ENCODE data around the gene PRM2. TPM values are rescaled to one million over a fixed set of nuclear protein-coding genes. Genes with fewer than 3 reads are reported as not detected.
A peak's percentile ranks its signal among the peaks of the same experiment; 100 is the strongest.

PRM2 gene
- total and polyA plus RNA-seq, 7 experiments from 2014 or later = not detected

- ChIA-PET POLR2A (interaction anchor here (0.7 to 3.4 kb wide), 3 partner anchors 9 to 70 kb away, joined by 3 to 22 read pairs (median 6); partner anchors contain the start of gene SOCS1), CTCF (interaction anchor here (0.6 to 1.2 kb wide), 6 partner anchors 7 to 954 kb away, joined by 3 to 5 read pairs (median 4); no protein-coding TSS in a partner anchor)
- Histone ChIP-seq H3K36me3 (ENCODE audit: control insufficient read depth in 2 of 3, insufficient read depth in 3 of 3, low read length in 3 of 3) (no peaks in the 10 kb centered on the region), H3K9me3 (ENCODE audit: control insufficient read depth in 2 of 3, low read length in 3 of 3) (no peaks in the 10 kb centered on the region), H3K4me3 (ENCODE audit: low read length) (no peak overlapping the region), H3K27me3 (ENCODE audit: control insufficient read depth in 2 of 2, insufficient read depth in 2 of 2, low read length in 2 of 2) (no peaks in the 10 kb centered on the region), H3K4me1 (ENCODE audit: control insufficient read depth in 2 of 2, insufficient read depth in 2 of 2, low read length in 2 of 2) (peaks cover 14 to 25% of the 10 kb centered on the region in 2 donors), H3K27ac (ENCODE audit: low read depth, low read length) (peak overlapping the region; percentile 33)
- peaks cover 18 to 42% (median 33%) of the 10 kb centered on the region in 7 donors for H3K4me1 Mint-ChIP-seq
- DNase-seq (no peak), ATAC-seq (no peak)
- intact Hi-C loops (cut with micrococcal nuclease) = no loop called here
- peaks cover 0 to 4% (median 0%) of the 10 kb centered on the region in 11 donors for H3K9me3 Mint-ChIP-seq
- H3K27me3 Mint-ChIP-seq = peaks cover 0 to 14% (median 0%) of the 10 kb centered on the region in 5 donors
- peak overlapping the region; percentile 34 to 79 (median 65) for H3K4me3 Mint-ChIP-seq
- H3K27ac Mint-ChIP-seq = peak overlapping the region; percentile 78 to 95 (median 90)
- peaks cover 0 to 5% (median 0%) of the 10 kb centered on the region in 5 donors for H3K36me3 Mint-ChIP-seq
Measured at GRCh38 chr16:11264155-11264832, 12.0 kb downstream of the PRM2 start.

- H3K27ac ChIP-seq (ENCODE audit: low read depth, low read length) = peak overlapping the region; percentile 33
Measured at GRCh38 chr16:11263737-11264136, 12.5 kb downstream of the PRM2 start.

GRCh38 chr16:11262915-11263314 is 13.4 kb downstream of the PRM2 start:
- Mint-ChIP-seq H3K4me3 (peak overlapping the region in 5 of 10 donors; percentile 8 to 75 (median 61)), H3K9me3 (no peaks in the 10 kb centered on the region), H3K36me3 (peaks cover 0 to 1% (median 0%) of the 10 kb centered on the region in 5 donors), H3K4me1 (peaks cover 21 to 55% (median 45%) of the 10 kb centered on the region in 7 donors), H3K27ac (peak overlapping the region; percentile 2 to 95 (median 83)), H3K27me3 (peaks cover 0 to 4% (median 0%) of the 10 kb centered on the region in 5 donors)
- intact Hi-C loops (cut with micrococcal nuclease) = no loop called here
- no peak for ATAC-seq
- DNase-seq = peak in 1 of 9 donors; percentile 18
- Histone ChIP-seq H3K9me3 (ENCODE audit: control insufficient read depth in 2 of 3, low read length in 3 of 3) (no peaks in the 10 kb centered on the region), H3K27me3 (ENCODE audit: control insufficient read depth in 2 of 2, insufficient read depth in 2 of 2, low read length in 2 of 2) (no peaks in the 10 kb centered on the region), H3K4me3 (ENCODE audit: low read length) (no peak overlapping the region), H3K36me3 (ENCODE audit: control insufficient read depth in 2 of 3, insufficient read depth in 3 of 3, low read length in 3 of 3) (no peaks in the 10 kb centered on the region), H3K27ac (ENCODE audit: low read depth, low read length) (no peak overlapping the region), H3K4me1 (ENCODE audit: control insufficient read depth in 2 of 2, insufficient read depth in 2 of 2, low read length in 2 of 2) (peaks cover 21 to 36% of the 10 kb centered on the region in 2 donors)
- ChIA-PET CTCF (interaction anchor here (0.9 to 1.2 kb wide), 2 partner anchors 9 to 35 kb away, joined by 3 to 5 read pairs; no protein-coding TSS in a partner anchor), POLR2A (interaction anchor here (1.2 to 3.4 kb wide), 3 partner anchors 8 to 35 kb away, joined by 3 to 22 read pairs (median 6); partner anchors contain the start of gene SOCS1)

More at GRCh38 chr16:11263737-11264136, 12.5 kb downstream of the PRM2 start:
- DNase-seq (peak in 8 of 9 donors; percentile 35 to 71 (median 59)), ATAC-seq (peak; percentile 83)
- ChIA-PET POLR2A (interaction anchor here (2.0 to 3.4 kb wide), 2 partner anchors 8 to 34 kb away, joined by 6 to 22 read pairs; partner anchors contain the start of gene SOCS1), CTCF (interaction anchor here (0.6 to 1.2 kb wide), 6 partner anchors 8 to 954 kb away, joined by 3 to 5 read pairs (median 4); no protein-coding TSS in a partner anchor)
- Histone ChIP-seq H3K4me1 (ENCODE audit: control insufficient read depth in 2 of 2, insufficient read depth in 2 of 2, low read length in 2 of 2) (peaks cover 14 to 28% of the 10 kb centered on the region in 2 donors), H3K9me3 (ENCODE audit: control insufficient read depth in 2 of 3, low read length in 3 of 3) (no peaks in the 10 kb centered on the region), H3K36me3 (ENCODE audit: control insufficient read depth in 2 of 3, insufficient read depth in 3 of 3, low read length in 3 of 3) (no peaks in the 10 kb centered on the region), H3K4me3 (ENCODE audit: low read length) (no peak overlapping the region), H3K27me3 (ENCODE audit: control insufficient read depth in 2 of 2, insufficient read depth in 2 of 2, low read length in 2 of 2) (no peaks in the 10 kb centered on the region)
- Mint-ChIP-seq H3K9me3 (peaks cover 0 to 4% (median 0%) of the 10 kb centered on the region in 11 donors), H3K27ac (peak overlapping the region; percentile 78 to 95 (median 90)), H3K4me3 (peak overlapping the region; percentile 34 to 79 (median 65)), H3K36me3 (peaks cover 0 to 5% (median 0%) of the 10 kb centered on the region in 5 donors), H3K27me3 (peaks cover 0 to 12% (median 0%) of the 10 kb centered on the region in 5 donors), H3K4me1 (peaks cover 21 to 47% (median 37%) of the 10 kb centered on the region in 7 donors)
- intact Hi-C loops (cut with micrococcal nuclease) = no loop called here

- no peak for DNase-seq
- H3K9me3 ChIP-seq (ENCODE audit: control insufficient read depth in 2 of 3, low read length in 3 of 3) = no peaks in the 10 kb centered on the region
- H3K27me3 ChIP-seq (ENCODE audit: control insufficient read depth in 2 of 2, insufficient read depth in 2 of 2, low read length in 2 of 2) = no peaks in the 10 kb centered on the region
- intact Hi-C loops (cut with micrococcal nuclease) = no loop called here
- H3K36me3 ChIP-seq (ENCODE audit: control insufficient read depth in 2 of 3, insufficient read depth in 3 of 3, low read length in 3 of 3) = peaks cover 0 to 6% (median 0%) of the 10 kb centered on the region in 3 experiments
- no peak overlapping the region for H3K27ac ChIP-seq (ENCODE audit: low read depth, low read length)
- ATAC-seq = no peak
- no peak overlapping the region for H3K4me3 Mint-ChIP-seq
- H3K4me1 ChIP-seq (ENCODE audit: control insufficient read depth in 2 of 2, insufficient read depth in 2 of 2, low read length in 2 of 2) = peaks cover 33 to 47% of the 10 kb centered on the region in 2 donors
- peaks cover 21 to 69% (median 56%) of the 10 kb centered on the region in 7 donors for H3K4me1 Mint-ChIP-seq
- peaks cover 0 to 2% (median 0%) of the 10 kb centered on the region in 11 donors for H3K9me3 Mint-ChIP-seq
- H3K27me3 Mint-ChIP-seq = peaks cover 0 to 4% (median 0%) of the 10 kb centered on the region in 5 donors
- H3K36me3 Mint-ChIP-seq = peaks cover 0 to 1% (median 0%) of the 10 kb centered on the region in 5 donors
- CTCF ChIA-PET = interaction anchor here (2.6 kb wide), 1 partner anchor 37 kb away, joined by 15 read pairs; no protein-coding TSS in a partner anchor
- POLR2A ChIA-PET = interaction anchor here (0.8 to 1.1 kb wide), 2 partner anchors 38 to 91 kb away, joined by 3 to 5 read pairs; no protein-coding TSS in a partner anchor
- H3K4me3 ChIP-seq (ENCODE audit: low read length) = no peak overlapping the region
- H3K27ac Mint-ChIP-seq = peak overlapping the region in 5 of 9 donors; percentile 71 to 88 (median 80)
Measured at GRCh38 chr16:11260596-11260966, 15.7 kb downstream of the PRM2 start.

- Mint-ChIP-seq H3K27ac (peak overlapping the region; percentile 48 to 96 (median 80)), H3K27me3 (peaks cover 0 to 4% (median 0%) of the 10 kb centered on the region in 5 donors), H3K9me3 (peaks cover 0 to 2% (median 0%) of the 10 kb centered on the region in 11 donors), H3K4me3 (peak overlapping the region in 4 of 10 donors; percentile 32 to 91 (median 65)), H3K4me1 (peaks cover 21 to 67% (median 56%) of the 10 kb centered on the region in 7 donors), H3K36me3 (peaks cover 0 to 4% (median 0%) of the 10 kb centered on the region in 5 donors)
- POLR2A ChIA-PET = interaction anchor here (0.8 to 8.2 kb wide), 4 partner anchors 31 to 284 kb away, joined by 3 to 244 read pairs (median 4); no protein-coding TSS in a partner anchor
- ATAC-seq (no peak), DNase-seq (no peak)
- CTCF ChIA-PET = interaction anchor here (0.6 to 6.0 kb wide), 4 partner anchors 38 to 290 kb away, joined by 3 to 29 read pairs (median 10); no protein-coding TSS in a partner anchor
- no peaks in the 10 kb centered on the region for H3K9me3 ChIP-seq (ENCODE audit: control insufficient read depth in 2 of 3, low read length in 3 of 3)
- H3K4me1 ChIP-seq (ENCODE audit: control insufficient read depth in 2 of 2, insufficient read depth in 2 of 2, low read length in 2 of 2) = peaks cover 33 to 46% of the 10 kb centered on the region in 2 donors
- H3K27me3 ChIP-seq (ENCODE audit: control insufficient read depth in 2 of 2, insufficient read depth in 2 of 2, low read length in 2 of 2) = no peaks in the 10 kb centered on the region
- intact Hi-C loops (cut with micrococcal nuclease) = loop anchor here (5.0 to 10.0 kb wide), 9 partner anchors 205 to 1542 kb away; partner anchors contain the start of genes CPPED1 (in 1 of the 2), GSPT1 (in 1 of the 2), LITAF (in 1 of the 2) and NUBP1 (in 1 of the 2)
- H3K36me3 ChIP-seq (ENCODE audit: control insufficient read depth in 2 of 3, insufficient read depth in 3 of 3, low read length in 3 of 3) = peaks cover 0 to 8% (median 0%) of the 10 kb centered on the region in 3 experiments
- H3K27ac ChIP-seq (ENCODE audit: low read depth, low read length) = no peak overlapping the region
- no peak overlapping the region for H3K4me3 ChIP-seq (ENCODE audit: low read length)
Measured at GRCh38 chr16:11259655-11260595, 16.4 kb downstream of the PRM2 start.

All from naive thymus-derived CD4-positive, alpha-beta T cell (primary cell).